HEK293T (cell line): Measurements from ENCODE around the gene RGS14.

Experiments used
- FOXM1 ChIP-seq: fragments of 450-650 bp; IDR thresholded peaks from 2 replicates; pipeline ENCODE4 v1.6.1; 2017; ENCODE audit warnings: mild to moderate bottlenecking, borderline replicate concordance
- L3MBTL2 ChIP-seq: fragments of 450-650 bp; conservative IDR thresholded peaks from 2 replicates; pipeline ENCODE4 v1.6.1; 2016; ENCODE audit warnings: mild to moderate bottlenecking

- TF ChIP-seq L3MBTL2 (no peak), FOXM1 (no peak)
Observed at GRCh38 chr5:177332896-177333260, 24.8 kb upstream of the RGS14 start.
